Skeletal muscle satellite cell (primary cell): ENCODE measurements around the gene UACA.

Source experiments
- H3K27me3 ChIP-seq: 2 replicates; pipeline ENCODE4 v1.7.0; 2013; ENCODE audit warnings: low read length; ENCODE audit not compliant: control insufficient read depth, insufficient read depth
- H3K36me3 ChIP-seq: 2 replicates; pipeline ENCODE4 v1.7.0; 2013; ENCODE audit warnings: mild to moderate bottlenecking, control low read depth, low read length; ENCODE audit not compliant: insufficient read depth
- H3K4me1 ChIP-seq: 2 replicates; pipeline ENCODE4 v1.7.0; 2013; ENCODE audit warnings: low read length; ENCODE audit not compliant: control insufficient read depth, insufficient read depth
- H3K4me2 ChIP-seq: 2 replicates; pipeline ENCODE4 v1.7.0; 2013; ENCODE audit warnings: mild to moderate bottlenecking, low read length
- H3K4me3 ChIP-seq: 2 replicates; pipeline ENCODE4 v1.7.0; 2013; ENCODE audit warnings: low read length
- H3K9ac ChIP-seq: 2 replicates; pipeline ENCODE4 v1.7.0; 2013; ENCODE audit warnings: mild to moderate bottlenecking, low read depth, low read length, moderate library complexity
- H3K9me3 ChIP-seq: replicated peaks from 2 replicates; pipeline ENCODE4 v1.7.0; 2013; ENCODE audit warnings: mild to moderate bottlenecking, control low read depth, low read length

Gene UACA

GRCh38 chr15:70720228-70721016 is 42.9 kb downstream of the UACA start:
- H3K4me3 ChIP-seq = no peak overlapping the region
- no peak overlapping the region for H3K4me2 ChIP-seq
- no peak overlapping the region for H3K9ac ChIP-seq
- H3K9me3 ChIP-seq = no peaks in the 10 kb centered on the region
- H3K36me3 ChIP-seq = peaks cover 39% of the 10 kb centered on the region
- peaks cover 7% of the 10 kb centered on the region for H3K4me1 ChIP-seq
- H3K27me3 ChIP-seq = no peaks in the 10 kb centered on the region

GRCh38 chr15:70717237-70717793 is 46.0 kb downstream of the UACA start:
- Histone ChIP-seq H3K4me1 (peaks cover 37% of the 10 kb centered on the region), H3K27me3 (no peaks in the 10 kb centered on the region), H3K4me2 (no peak overlapping the region), H3K9me3 (no peaks in the 10 kb centered on the region), H3K36me3 (peaks cover 29% of the 10 kb centered on the region), H3K4me3 (no peak overlapping the region), H3K9ac (no peak overlapping the region)

GRCh38 chr15:70715840-70716485 is 47.4 kb downstream of the UACA start:
- Histone ChIP-seq H3K9ac (no peak overlapping the region), H3K4me1 (peaks cover 37% of the 10 kb centered on the region), H3K4me2 (no peak overlapping the region), H3K9me3 (no peaks in the 10 kb centered on the region), H3K36me3 (peaks cover 31% of the 10 kb centered on the region), H3K4me3 (no peak overlapping the region), H3K27me3 (no peaks in the 10 kb centered on the region)

GRCh38 chr15:70714565-70714964 is 48.8 kb downstream of the UACA start:
- H3K9me3 ChIP-seq = no peaks in the 10 kb centered on the region
- peaks cover 37% of the 10 kb centered on the region for H3K4me1 ChIP-seq
- peaks cover 31% of the 10 kb centered on the region for H3K36me3 ChIP-seq
- H3K4me3 ChIP-seq = no peak overlapping the region
- peak overlapping the region; percentile 34 for H3K4me2 ChIP-seq
- H3K9ac ChIP-seq = peak overlapping the region; percentile 6
- no peaks in the 10 kb centered on the region for H3K27me3 ChIP-seq

DNA sequence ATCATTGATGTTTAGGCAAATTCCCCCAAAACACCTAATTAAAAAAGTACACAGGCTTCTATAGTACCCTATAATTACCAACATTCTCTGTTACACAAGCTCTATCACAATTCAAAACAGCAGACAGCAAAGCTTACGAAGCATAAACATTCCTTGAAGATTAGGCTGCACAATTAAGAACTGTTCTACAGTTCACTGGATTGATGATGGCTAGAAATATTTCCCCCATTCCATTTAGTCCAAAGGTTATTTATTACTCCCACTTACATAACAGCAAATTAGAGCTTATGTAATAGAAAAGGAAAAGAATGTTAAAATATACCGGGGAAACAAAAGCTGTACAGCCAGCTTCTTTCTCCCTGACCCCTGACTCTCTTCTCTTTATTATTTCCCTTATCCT is 49.3 kb downstream of the UACA start:
- Histone ChIP-seq H3K36me3 (peaks cover 33% of the 10 kb centered on the region), H3K4me2 (peak overlapping the region; percentile 34), H3K4me3 (no peak overlapping the region), H3K9ac (no peak overlapping the region), H3K27me3 (no peaks in the 10 kb centered on the region), H3K4me1 (peaks cover 37% of the 10 kb centered on the region), H3K9me3 (no peaks in the 10 kb centered on the region)

- Histone ChIP-seq H3K4me3 (no peak overlapping the region), H3K4me1 (peaks cover 37% of the 10 kb centered on the region), H3K9me3 (no peaks in the 10 kb centered on the region), H3K36me3 (peaks cover 25% of the 10 kb centered on the region), H3K4me2 (no peak overlapping the region), H3K9ac (no peak overlapping the region), H3K27me3 (no peaks in the 10 kb centered on the region)
These were observed 51.1 kb downstream of the UACA start for GRCh38 chr15:70712271-70712670.

- Histone ChIP-seq H3K4me2 (no peak overlapping the region), H3K9ac (no peak overlapping the region), H3K4me3 (no peak overlapping the region), H3K36me3 (peaks cover 20% of the 10 kb centered on the region), H3K9me3 (no peaks in the 10 kb centered on the region), H3K4me1 (peaks cover 30% of the 10 kb centered on the region), H3K27me3 (no peaks in the 10 kb centered on the region)
These were observed 52.6 kb downstream of the UACA start for GRCh38 chr15:70710714-70711113.

- Histone ChIP-seq H3K27me3 (no peaks in the 10 kb centered on the region), H3K9ac (no peak overlapping the region), H3K9me3 (no peaks in the 10 kb centered on the region), H3K4me2 (no peak overlapping the region), H3K36me3 (peaks cover 24% of the 10 kb centered on the region), H3K4me3 (no peak overlapping the region), H3K4me1 (peaks cover 16% of the 10 kb centered on the region)
These were observed 54.5 kb downstream of the UACA start for GRCh38 chr15:70708839-70709238.

DNA sequence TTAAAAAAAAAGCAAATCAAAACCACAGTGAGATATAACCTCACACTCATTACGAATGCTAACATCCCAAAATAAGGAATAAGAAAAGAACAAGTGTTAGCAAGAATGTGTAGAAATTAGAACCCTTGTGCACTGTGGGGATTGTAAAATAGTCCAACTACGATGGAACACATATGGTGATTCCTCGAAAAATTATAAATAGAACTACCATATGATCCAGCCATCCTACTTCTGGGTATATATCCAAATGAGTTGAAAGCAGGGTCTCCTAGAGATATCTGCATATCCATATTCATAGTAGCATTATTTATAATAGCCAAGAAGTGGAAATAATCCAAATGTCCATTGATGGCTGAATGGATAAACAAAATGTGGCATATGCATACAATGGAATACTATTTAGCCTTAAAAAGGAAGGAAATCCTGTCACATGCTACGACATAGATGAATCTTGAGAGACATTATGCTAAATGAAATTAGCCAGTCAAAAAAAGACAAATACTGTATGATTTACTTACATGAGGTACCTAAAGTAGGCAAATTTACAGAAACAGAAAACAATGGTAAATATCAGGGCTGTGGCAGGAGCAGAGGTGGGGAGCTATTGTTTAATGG is 55.6 kb downstream of the UACA start:
- no peak overlapping the region for H3K9ac ChIP-seq
- peaks cover 29% of the 10 kb centered on the region for H3K36me3 ChIP-seq
- H3K9me3 ChIP-seq = no peaks in the 10 kb centered on the region
- peaks cover 16% of the 10 kb centered on the region for H3K4me1 ChIP-seq
- H3K4me3 ChIP-seq = no peak overlapping the region
- no peaks in the 10 kb centered on the region for H3K27me3 ChIP-seq
- H3K4me2 ChIP-seq = no peak overlapping the region

- peaks cover 16% of the 10 kb centered on the region for H3K36me3 ChIP-seq
- no peak overlapping the region for H3K4me2 ChIP-seq
- no peak overlapping the region for H3K4me3 ChIP-seq
- H3K4me1 ChIP-seq = peaks cover 40% of the 10 kb centered on the region
- no peak overlapping the region for H3K9ac ChIP-seq
- H3K27me3 ChIP-seq = no peaks in the 10 kb centered on the region
- no peaks in the 10 kb centered on the region for H3K9me3 ChIP-seq
These were observed 58.6 kb downstream of the UACA start for GRCh38 chr15:70704731-70705130.

- H3K4me2 ChIP-seq = no peak overlapping the region
- peaks cover 20% of the 10 kb centered on the region for H3K36me3 ChIP-seq
- peaks cover 46% of the 10 kb centered on the region for H3K4me1 ChIP-seq
- H3K4me3 ChIP-seq = no peak overlapping the region
- no peaks in the 10 kb centered on the region for H3K27me3 ChIP-seq
- no peaks in the 10 kb centered on the region for H3K9me3 ChIP-seq
- H3K9ac ChIP-seq = no peak overlapping the region
These were observed 59.2 kb downstream of the UACA start for GRCh38 chr15:70704166-70704565.
